GM19324 (cell line): ENCODE measurements around the gene PRR15.

ENCODE experiments used
- ATAC-seq: cut with Tn5 transposase; IDR thresholded peaks from one replicate; pipeline ENCODE4 v1.9.1; 2021; ENCODE audit warnings: mild to moderate bottlenecking, moderate library complexity; ENCODE audit not compliant: unreplicated experiment, low FRiP score

PRR15 gene

DNA sequence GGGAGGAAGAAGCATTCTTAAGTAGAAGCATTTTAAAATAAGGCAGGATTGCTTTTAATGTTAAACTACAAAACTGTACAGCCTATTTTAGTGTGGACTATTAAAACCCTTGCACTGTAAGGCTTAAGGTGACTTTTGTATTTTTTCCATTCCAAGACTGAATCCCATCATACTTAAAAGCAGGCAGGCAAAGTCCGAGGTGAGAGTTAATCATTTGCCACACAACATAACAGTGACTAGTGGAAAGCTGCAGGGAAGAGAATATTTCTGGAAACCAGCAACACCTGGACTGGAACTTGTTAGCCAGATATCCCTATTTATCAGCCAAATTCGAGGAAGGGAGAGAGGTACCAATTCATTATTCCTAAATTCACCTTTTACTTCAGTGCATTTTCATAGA lies 3.5 kb downstream of the PRR15 start:
- ATAC-seq, result no peak

DNA sequence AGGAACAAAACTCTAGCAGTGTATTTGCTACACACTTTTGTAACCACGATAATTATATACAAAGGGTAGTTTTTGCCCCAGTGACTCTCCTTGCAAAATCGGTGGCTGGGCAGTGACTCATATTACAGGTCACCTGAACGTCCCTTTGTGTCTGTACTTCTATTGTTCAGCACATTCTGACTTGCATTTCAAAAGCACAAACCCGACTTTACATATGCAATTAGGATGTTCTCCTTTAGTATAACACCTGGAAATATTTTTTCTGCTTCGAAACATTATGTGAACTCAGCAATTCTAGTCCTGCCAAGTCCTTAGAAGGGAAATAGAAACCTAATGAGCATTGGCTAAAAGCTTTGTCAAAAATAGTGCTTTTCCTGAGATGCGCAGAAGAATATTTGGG lies 6.0 kb downstream of the PRR15 start:
- ATAC-seq, result no peak

DNA sequence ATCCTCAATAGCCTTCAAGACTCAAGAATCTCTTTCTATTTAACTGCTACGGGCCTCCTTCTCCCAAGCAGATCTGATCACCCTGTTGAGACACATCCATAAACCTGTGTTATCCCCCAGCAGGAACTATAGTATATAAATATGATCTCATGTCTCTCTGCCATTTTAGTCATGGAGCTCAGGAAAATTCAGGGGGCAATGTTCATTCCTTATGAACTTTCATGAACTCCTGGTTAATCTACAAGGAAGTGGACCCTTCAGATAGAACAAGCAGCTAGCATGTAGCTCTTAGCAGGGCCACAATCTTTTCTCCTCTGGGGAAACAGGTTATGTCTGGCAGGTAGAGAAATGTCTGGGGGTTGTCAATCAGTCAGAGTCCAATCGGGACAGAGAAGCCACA lies 8.9 kb downstream of the PRR15 start:
- ATAC-seq, result no peak

DNA sequence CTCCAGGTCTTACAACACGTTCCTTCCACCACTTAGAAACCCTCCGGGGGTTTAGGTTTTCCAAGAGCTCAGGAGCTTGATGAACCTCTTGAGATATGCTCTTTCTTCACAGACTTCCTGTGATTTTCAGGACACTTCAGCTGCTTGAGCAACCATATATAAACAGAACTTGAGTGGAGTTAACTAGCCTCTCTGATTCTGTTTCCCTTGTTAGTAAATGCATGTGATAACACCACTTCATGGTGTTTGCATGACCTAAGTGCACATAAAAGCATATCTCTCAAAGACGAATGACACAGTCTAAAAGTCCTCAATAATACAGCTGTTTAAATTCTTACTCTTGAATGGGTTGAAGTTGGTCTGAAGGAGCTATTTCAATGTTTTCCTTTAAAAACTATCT lies 9.9 kb downstream of the PRR15 start:
- ATAC-seq, result no peak

- ATAC-seq, result no peak
Observed at GRCh38 chr7:29574659-29575058, 11.0 kb downstream of the PRR15 start.

DNA sequence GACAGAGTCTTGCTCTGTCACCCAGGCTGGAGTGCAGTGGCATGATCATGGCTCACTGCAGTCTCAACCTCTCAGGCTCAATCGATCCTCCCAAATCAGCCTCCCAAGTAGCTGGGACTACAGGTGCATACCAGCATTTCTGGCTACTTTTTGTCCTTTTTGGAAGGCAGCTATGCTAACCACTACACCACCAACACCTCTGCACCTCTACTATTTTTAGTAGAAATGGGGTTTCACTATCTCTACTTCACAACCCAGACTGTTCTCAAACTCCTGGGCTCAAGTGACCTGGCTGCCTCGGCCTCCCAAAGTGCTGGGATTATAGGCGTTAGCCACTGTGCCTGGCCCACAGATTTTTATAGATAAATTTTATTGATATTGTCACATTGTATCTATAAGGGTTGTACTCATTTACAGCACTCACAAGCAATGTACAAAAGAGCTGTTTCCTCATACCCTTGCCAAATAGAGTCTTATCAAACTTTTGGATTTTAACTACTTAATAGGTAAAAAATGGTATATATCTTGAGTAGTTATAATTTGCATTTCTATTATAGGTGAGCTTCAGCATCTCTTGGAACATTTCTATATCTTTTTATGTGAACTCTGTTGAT lies 23.7 kb downstream of the PRR15 start:
- no peak for ATAC-seq

- ATAC-seq, result no peak
Observed at GRCh38 chr7:29588212-29588611, 24.6 kb downstream of the PRR15 start.

GRCh38 chr7:29588900-29589696 lies 25.5 kb downstream of the PRR15 start:
- ATAC-seq, result no peak

- no peak for ATAC-seq
Observed at GRCh38 chr7:29592866-29593265, 29.2 kb downstream of the PRR15 start.

DNA sequence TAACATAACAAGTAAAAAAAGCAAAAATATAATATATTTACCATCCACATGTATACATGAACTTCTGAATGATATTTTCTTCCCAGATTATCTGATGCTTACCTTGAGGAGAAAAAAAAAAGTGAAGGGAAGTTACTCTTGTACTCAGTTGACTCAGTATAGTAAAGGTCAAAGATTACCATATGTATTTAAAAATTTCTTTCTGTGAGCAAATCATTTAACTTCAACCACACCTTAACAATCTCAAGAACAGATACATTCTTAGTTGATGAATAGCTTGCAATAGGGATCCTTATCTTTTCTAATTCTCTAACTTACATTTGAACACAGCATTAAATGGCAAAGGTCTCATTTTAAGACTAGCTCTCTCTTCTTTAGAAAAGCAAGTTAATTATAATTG lies 29.8 kb downstream of the PRR15 start:
- no peak for ATAC-seq

- no peak for ATAC-seq
Observed at GRCh38 chr7:29596593-29597178, 33.1 kb downstream of the PRR15 start.

DNA sequence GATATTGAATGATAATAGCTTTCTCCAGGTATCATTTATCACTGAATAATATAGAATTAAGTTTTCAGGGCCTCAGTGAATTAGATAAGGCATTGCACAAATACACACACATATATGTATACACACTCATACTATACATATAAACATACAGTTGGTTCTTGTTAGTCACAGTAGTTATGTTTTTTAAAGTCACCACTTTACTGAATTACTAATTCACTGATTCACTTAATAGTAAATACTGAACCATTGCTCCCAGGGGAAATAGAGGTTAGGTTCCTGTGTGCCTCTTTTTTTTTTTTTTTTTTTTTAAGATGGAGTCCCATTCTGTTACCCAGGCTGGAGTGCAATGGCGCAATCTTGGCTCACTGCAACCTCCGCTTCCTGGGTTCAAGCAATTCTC lies 33.6 kb downstream of the PRR15 start:
- ATAC-seq, result no peak

- no peak for ATAC-seq
Observed at GRCh38 chr7:29598137-29598536, 34.5 kb downstream of the PRR15 start.

DNA sequence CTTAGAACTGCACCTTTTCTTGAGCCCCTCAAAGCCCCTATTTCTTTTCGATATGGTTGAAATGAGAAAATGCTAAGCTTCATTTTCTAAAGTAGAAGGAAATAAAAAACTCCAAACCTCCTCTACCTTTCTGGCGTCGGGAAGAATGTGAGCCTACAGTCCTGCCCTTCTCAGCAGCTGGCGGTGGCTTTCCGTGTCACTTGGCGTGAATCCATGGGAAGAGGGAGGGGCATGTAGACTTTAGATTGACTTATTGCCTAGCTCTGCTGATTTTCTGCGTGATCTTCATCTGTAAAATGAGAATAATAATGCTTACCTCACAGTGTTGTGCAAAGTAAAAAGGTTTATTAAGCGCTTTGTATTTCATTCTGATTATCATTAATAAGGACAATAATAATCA lies 35.0 kb downstream of the PRR15 start:
- no peak for ATAC-seq

GRCh38 chr7:29599026-29599425 lies 35.4 kb downstream of the PRR15 start:
- no peak for ATAC-seq

DNA sequence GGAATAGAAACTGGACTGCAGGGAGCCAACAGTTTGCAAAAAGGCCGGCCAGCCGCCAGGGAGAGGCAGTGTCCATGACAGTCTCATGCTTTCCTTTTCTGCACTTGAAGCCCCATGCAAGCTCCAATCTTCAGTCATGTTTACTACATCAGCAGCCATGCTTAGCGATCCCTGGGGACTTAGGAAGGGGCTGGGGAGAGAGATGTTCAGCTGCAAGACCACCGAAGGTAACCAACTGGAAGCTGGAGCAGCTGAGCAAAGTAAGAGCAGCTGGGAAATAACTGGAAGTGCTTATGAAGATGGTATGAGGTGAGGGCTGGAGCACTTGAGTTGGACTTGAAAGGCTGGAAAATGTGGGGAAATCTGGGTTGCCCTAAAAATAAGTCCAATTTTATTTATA lies 37.0 kb downstream of the PRR15 start:
- ATAC-seq, result no peak

- ATAC-seq, result no peak
Observed at GRCh38 chr7:29604052-29604451, 40.4 kb downstream of the PRR15 start.

DNA sequence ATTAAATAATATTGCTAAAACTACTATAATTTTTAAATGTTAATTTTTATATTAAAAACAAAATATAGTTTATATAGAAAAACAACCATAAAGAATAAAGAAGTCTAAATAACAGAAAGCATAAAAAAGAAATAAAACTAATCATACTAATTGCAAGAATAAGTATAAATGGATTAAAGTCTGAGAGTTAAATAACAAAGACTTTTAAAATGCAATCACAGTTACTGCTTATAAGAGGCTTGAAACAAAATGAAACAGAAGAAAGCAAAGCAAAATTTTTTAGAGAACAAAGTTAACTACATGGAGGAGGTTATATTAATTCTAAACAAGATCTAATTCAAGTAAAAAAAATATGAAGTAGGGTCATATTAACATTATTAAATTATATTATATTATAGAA lies 41.1 kb downstream of the PRR15 start:
- no peak for ATAC-seq

GRCh38 chr7:29605671-29606070 lies 42.0 kb downstream of the PRR15 start:
- ATAC-seq, result no peak

GRCh38 chr7:29606287-29606721 lies 42.7 kb downstream of the PRR15 start:
- ATAC-seq, result no peak

- no peak for ATAC-seq
Observed at GRCh38 chr7:29606830-29607229, 43.2 kb downstream of the PRR15 start.

DNA sequence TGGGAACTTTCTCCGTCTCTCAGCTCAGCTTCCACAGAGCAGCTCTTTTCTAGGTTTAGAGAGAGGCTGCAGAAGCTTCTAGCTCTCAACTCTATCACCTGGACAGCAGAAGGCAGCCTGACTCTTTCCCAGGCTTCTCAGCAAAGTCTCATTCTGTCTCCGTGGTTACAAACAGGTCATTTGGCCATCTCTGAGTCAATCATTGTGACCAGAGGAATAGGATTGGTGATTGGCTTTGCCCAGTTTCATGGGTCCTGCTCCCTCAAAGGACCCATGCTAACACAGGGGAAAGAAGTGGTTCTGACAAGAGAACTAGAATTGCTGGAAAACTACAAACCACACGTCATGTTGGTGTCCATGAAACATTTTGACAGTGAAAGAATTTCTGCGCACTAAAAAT lies 43.6 kb downstream of the PRR15 start:
- ATAC-seq, result no peak
